ENCODE results near the gene STARD8.
A peak's percentile ranks its signal among the peaks of the same experiment; 100 is the strongest.
"Not testable (repeated sequence)": the region's sequence is repeated elsewhere in the genome, so short reads cannot be mapped to it uniquely, and the experiment has no call there.

STARD8 gene

GRCh38 chrX:68719181-68719903 lies 71.9 kb downstream of the STARD8 start:
- DNase-seq (ENCODE audit: low spot score) = no peak

- DNase-seq (ENCODE audit: low spot score) = no peak
Observed at GRCh38 chrX:68719904-68720614, 72.6 kb downstream of the STARD8 start.

GRCh38 chrX:68720851-68721250 lies 73.4 kb downstream of the STARD8 start:
- no peak for DNase-seq (ENCODE audit: low spot score)

- no peak for DNase-seq (ENCODE audit: low spot score)
Observed at GRCh38 chrX:68721546-68721945, 74.1 kb downstream of the STARD8 start.

GRCh38 chrX:68721991-68722860 lies 74.8 kb downstream of the STARD8 start:
- DNase-seq (ENCODE audit: low spot score) = no peak

GRCh38 chrX:68723491-68724155 lies 76.2 kb downstream of the STARD8 start:
- DNase-seq (ENCODE audit: low spot score) = no peak

- no peak for DNase-seq (ENCODE audit: low spot score)
Observed at GRCh38 chrX:68724531-68725020, 77.1 kb downstream of the STARD8 start.

GRCh38 chrX:68725756-68726365 lies 78.4 kb downstream of the STARD8 start:
- DNase-seq (ENCODE audit: low spot score) = no peak

GRCh38 chrX:68726366-68726765 lies 78.9 kb downstream of the STARD8 start:
- no peak for DNase-seq (ENCODE audit: low spot score)

GRCh38 chrX:68727696-68728095 lies 80.2 kb downstream of the STARD8 start:
- no peak for DNase-seq (ENCODE audit: low spot score)

- DNase-seq (ENCODE audit: low spot score) = no peak
Observed at GRCh38 chrX:68728186-68728585, 80.7 kb downstream of the STARD8 start.

GRCh38 chrX:68731254-68731653 lies 83.8 kb downstream of the STARD8 start:
- no peak for DNase-seq (ENCODE audit: low spot score)

- DNase-seq (ENCODE audit: low spot score) = peak; percentile 8
Observed at GRCh38 chrX:68732906-68733493, 85.5 kb downstream of the STARD8 start.

- no peak for DNase-seq (ENCODE audit: low spot score)
Observed at GRCh38 chrX:68735266-68735665, 87.8 kb downstream of the STARD8 start.

- not testable (repeated sequence) for DNase-seq (ENCODE audit: low spot score)
Observed at GRCh38 chrX:68741864-68742263, 94.4 kb downstream of the STARD8 start.

GRCh38 chrX:68743754-68744153 lies 96.3 kb downstream of the STARD8 start:
- DNase-seq (ENCODE audit: low spot score) = no peak

- DNase-seq (ENCODE audit: low spot score) = no peak
Observed at GRCh38 chrX:68746988-68747387, 99.5 kb downstream of the STARD8 start.

- DNase-seq (ENCODE audit: low spot score) = no peak
Observed at GRCh38 chrX:68748030-68748429, 100.6 kb downstream of the STARD8 start.

- DNase-seq (ENCODE audit: low spot score) = no peak
Observed at GRCh38 chrX:68749426-68749825, 102.0 kb downstream of the STARD8 start.

- no peak for DNase-seq (ENCODE audit: low spot score)
Observed at GRCh38 chrX:68750316-68750715, 102.8 kb downstream of the STARD8 start.

GRCh38 chrX:68751372-68751771 lies 103.9 kb downstream of the STARD8 start:
- no peak for DNase-seq (ENCODE audit: low spot score)

Measured in LoVo (cell line).